ENCODE results near the gene ATP13A2. TPM values are rescaled to one million over a fixed set of nuclear protein-coding genes. Genes with fewer than 3 reads are reported as not detected.
A peak's percentile ranks its signal among the peaks of the same experiment; 100 is the strongest.

ATP13A2 gene
- total RNA-seq, 2 experiments from 2014 or later, result 41.8 to 45.9 TPM

DNA sequence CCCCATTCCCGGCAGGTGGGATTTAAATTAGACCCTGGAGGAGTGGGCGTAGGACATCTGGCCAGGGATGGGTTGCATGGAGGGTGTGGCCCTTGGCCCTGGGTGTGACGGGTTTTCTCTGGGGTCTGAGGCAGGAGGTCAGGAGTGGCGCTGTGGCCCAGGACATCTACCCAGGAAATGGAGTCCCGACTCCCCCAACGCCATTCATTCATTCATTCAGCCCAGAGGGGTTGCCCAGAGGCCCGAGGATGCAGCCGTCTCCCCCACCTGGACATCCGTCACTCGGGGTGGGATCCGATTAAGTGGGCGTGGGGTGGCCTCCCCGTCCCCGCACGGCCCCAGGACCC lies 663 bp downstream of the ATP13A2 start:
- POLR2A ChIA-PET, result no interaction called here
- H3K27ac Mint-ChIP-seq, result peak overlapping the region; percentile 28
- DNase-seq, result no peak
- intact Hi-C loops (cut with micrococcal nuclease), result loop anchor here (1.0 to 2.0 kb wide), 2 partner anchors 43 to 50 kb away; partner anchors contain the start of gene SDHB
- H3K27me3 Mint-ChIP-seq, result no peaks in the 10 kb centered on the region
- peaks cover 14% of the 10 kb centered on the region for H3K4me1 Mint-ChIP-seq (ENCODE audit: low read depth)
- peak overlapping the region; percentile 84 for H3K4me3 Mint-ChIP-seq
- no peaks in the 10 kb centered on the region for H3K36me3 Mint-ChIP-seq
- CTCF ChIA-PET, result no interaction called here
- H3K9me3 Mint-ChIP-seq, result no peaks in the 10 kb centered on the region

DNA sequence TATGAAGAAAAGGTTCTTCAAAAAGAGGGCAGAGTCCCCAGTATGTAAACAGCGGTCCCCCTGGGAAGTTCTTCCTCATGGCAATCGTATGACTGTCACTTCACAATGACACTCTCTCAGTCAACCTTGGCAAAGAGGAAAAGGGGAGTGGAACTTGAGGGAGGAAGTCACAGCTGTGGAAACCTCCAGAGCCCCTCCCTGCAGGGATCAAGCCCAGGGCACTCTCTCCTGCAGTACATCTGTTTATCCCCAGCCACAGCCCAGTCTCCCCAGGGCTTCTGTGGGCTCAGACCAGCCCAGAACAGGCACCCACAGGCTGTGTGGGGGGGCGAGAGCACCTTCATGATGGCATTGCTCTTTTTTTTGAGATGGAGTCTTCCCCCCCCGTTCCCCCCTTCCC lies 2.0 kb downstream of the ATP13A2 start:
- Mint-ChIP-seq H3K4me3 (no peak overlapping the region), H3K36me3 (no peaks in the 10 kb centered on the region), H3K9me3 (no peaks in the 10 kb centered on the region), H3K4me1 (ENCODE audit: low read depth) (peaks cover 14% of the 10 kb centered on the region), H3K27ac (no peak overlapping the region), H3K27me3 (no peaks in the 10 kb centered on the region)
- ChIA-PET CTCF (interaction anchor here (0.7 to 1.3 kb wide), 4 partner anchors 10 to 58 kb away, joined by 3 to 11 read pairs (median 4); no protein-coding TSS in a partner anchor), POLR2A (no interaction called here)
- intact Hi-C loops (cut with micrococcal nuclease), result loop anchor here (2.0 kb wide), 1 partner anchor 49 kb away; no protein-coding TSS in a partner anchor
- DNase-seq, result no peak

DNA sequence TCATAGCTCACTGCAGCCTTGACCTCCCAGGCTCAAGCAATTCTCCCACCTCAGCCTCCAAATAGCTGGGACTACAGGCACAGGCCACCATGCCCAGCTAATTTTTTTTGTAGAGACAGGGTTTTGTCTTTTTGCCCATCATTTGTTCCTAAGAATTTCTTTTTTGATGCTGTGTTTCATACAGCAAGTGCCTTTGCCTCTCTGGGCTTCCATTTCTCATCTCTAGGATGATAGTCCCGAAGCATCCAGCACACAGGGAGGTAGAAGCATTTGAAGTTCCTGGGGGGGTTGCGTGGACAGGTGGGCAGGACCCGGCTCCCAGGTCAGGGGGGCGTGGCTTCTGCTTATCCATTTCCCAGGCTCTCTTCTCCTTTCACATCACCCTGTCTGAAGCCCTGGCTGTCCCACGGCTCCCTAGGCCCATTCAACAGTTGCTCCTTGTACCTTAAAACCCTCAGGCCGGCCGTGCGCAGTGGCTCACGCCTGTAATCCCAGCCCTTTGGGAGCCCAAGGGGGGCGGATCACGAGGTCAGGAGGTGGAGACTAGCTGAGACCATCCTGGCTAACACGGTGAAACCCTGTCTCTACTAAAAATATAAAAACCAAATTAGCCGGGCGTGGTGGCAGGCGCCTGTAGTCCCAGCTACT lies 3.4 kb downstream of the ATP13A2 start:
- no peaks in the 10 kb centered on the region for H3K27me3 Mint-ChIP-seq
- no peaks in the 10 kb centered on the region for H3K9me3 Mint-ChIP-seq
- intact Hi-C loops (cut with micrococcal nuclease), result no loop called here
- H3K4me3 Mint-ChIP-seq, result no peak overlapping the region
- ChIA-PET CTCF (interaction anchor here (1.3 kb wide), 1 partner anchor 56 kb away, joined by 5 read pairs; no protein-coding TSS in a partner anchor), POLR2A (no interaction called here)
- DNase-seq, result no peak
- peaks cover 14% of the 10 kb centered on the region for H3K4me1 Mint-ChIP-seq (ENCODE audit: low read depth)
- H3K27ac Mint-ChIP-seq, result no peak overlapping the region
- H3K36me3 Mint-ChIP-seq, result peaks cover 4% of the 10 kb centered on the region

DNA sequence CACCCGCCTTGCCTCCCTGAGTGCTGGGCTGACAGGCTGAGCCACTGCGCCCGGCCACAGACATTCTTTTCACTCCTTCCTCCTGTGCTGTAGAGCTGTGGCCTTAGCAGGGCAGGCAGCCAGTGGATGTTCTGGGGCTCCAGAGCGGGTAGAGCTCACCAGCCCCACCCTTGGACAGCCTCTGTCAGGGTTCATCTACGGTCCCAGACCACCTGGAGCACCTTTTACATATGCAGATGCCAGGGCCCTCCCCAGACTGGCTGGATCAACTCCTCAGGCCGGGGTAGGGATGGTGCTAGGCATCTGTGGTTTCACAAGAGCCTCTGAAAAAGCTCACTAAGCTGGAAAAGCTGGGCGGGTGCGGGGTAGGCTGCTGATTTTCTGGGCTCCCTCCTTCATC lies 4.6 kb downstream of the ATP13A2 start:
- POLR2A ChIA-PET, result no interaction called here
- Mint-ChIP-seq H3K27me3 (no peaks in the 10 kb centered on the region), H3K9me3 (no peaks in the 10 kb centered on the region), H3K27ac (no peak overlapping the region), H3K36me3 (peaks cover 4% of the 10 kb centered on the region), H3K4me1 (ENCODE audit: low read depth) (peaks cover 13% of the 10 kb centered on the region), H3K4me3 (no peak overlapping the region)
- intact Hi-C loops (cut with micrococcal nuclease), result no loop called here
- no peak for DNase-seq
- CTCF ChIA-PET, result no interaction called here

DNA sequence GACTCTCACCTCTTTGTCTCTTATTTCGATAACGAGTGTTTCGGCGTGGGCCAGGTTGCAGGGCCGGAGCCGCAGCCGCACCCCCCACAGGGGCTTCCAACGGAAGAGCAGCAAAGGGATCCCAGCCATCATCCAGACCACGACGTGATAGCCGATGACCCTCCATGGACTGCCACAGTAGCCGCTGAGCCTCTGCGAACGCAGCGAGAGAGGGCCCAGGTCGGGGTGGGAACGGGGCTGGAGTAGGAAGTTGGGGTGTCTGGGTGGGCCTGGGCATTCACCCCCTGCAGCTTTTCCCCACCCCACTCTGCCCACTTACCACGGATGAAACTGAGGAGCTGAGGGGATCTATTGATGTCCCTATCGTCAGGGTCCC lies 6.4 kb downstream of the ATP13A2 start:
- ChIA-PET CTCF (no interaction called here), POLR2A (no interaction called here)
- peaks cover 7% of the 10 kb centered on the region for H3K4me1 Mint-ChIP-seq (ENCODE audit: low read depth)
- H3K9me3 Mint-ChIP-seq, result no peaks in the 10 kb centered on the region
- peaks cover 9% of the 10 kb centered on the region for H3K36me3 Mint-ChIP-seq
- no peak for DNase-seq
- H3K27me3 Mint-ChIP-seq, result no peaks in the 10 kb centered on the region
- no peak overlapping the region for H3K4me3 Mint-ChIP-seq
- H3K27ac Mint-ChIP-seq, result no peak overlapping the region
- intact Hi-C loops (cut with micrococcal nuclease), result no loop called here

DNA sequence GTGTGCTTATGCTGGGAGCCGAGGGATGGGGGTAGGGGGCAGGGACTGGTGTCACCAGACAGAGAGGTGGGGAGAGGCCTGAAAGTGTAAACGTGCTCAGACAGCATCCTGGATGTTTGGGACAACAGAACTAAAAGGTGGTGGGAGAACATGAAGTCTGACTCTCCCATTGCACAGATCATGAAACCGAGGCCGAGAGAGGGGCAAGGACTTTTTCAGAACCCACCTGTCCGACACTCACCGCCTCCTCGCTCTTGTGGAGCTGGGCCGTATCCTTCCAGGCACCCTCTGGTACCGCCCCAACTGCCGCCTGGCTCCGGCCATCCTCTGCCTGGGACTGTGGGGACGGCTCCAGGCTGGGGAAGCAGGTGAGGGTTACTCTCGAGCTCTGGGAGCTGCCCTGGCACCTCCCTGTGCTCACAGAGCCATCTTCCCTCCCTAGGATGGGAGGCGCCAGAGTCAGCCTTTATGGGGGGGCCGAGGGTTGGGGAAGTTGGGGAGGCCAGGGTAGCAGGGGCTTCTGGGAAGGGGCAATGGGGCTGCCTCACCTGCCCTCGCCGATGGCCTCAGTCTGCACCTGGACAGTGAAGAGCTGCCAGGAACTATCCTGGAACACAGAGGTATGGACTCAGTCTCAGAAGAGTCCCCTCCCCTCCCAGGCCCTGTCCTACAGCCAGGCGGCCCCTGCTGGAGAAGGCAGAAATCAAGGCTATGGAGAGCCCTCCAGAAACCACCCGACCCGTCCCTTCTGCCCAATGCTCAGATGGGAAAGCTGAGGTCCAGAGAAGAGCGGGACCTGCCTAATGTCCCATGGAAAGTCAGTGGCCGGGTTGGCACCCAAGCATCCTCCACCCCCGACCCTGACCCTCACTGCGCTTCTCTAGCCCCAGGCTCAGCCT lies 7.0 kb downstream of the ATP13A2 start:
- peaks cover 9% of the 10 kb centered on the region for H3K36me3 Mint-ChIP-seq
- intact Hi-C loops (cut with micrococcal nuclease), result no loop called here
- ChIA-PET POLR2A (no interaction called here), CTCF (interaction anchor here (1.9 kb wide), 1 partner anchor 44 kb away, joined by 6 read pairs; no protein-coding TSS in a partner anchor)
- no peak overlapping the region for H3K27ac Mint-ChIP-seq
- no peak overlapping the region for H3K4me3 Mint-ChIP-seq
- no peaks in the 10 kb centered on the region for H3K27me3 Mint-ChIP-seq
- no peak for DNase-seq
- H3K9me3 Mint-ChIP-seq, result no peaks in the 10 kb centered on the region
- H3K4me1 Mint-ChIP-seq (ENCODE audit: low read depth), result peaks cover 2% of the 10 kb centered on the region

DNA sequence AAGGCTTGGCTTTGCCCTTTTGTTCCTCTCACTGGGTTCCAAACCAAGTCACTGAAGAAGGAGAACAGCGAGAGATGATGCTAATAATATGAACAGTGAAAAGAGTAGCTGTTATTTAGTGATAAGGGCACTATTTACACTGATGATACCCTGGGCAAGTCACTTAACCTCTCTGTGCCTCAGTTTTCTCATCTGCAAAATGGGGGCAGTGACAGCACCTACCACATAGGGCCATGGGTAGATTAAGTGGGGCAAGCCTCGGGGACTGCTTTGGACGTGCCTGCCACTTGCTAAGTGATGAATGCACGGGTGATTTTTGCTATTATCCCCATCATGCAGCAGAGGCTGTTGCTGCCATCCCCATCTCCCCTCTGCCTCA lies 9.2 kb downstream of the ATP13A2 start:
- Mint-ChIP-seq H3K27me3 (no peaks in the 10 kb centered on the region), H3K4me3 (no peak overlapping the region), H3K36me3 (peaks cover 14% of the 10 kb centered on the region), H3K9me3 (no peaks in the 10 kb centered on the region), H3K4me1 (ENCODE audit: low read depth) (no peaks in the 10 kb centered on the region), H3K27ac (no peak overlapping the region)
- DNase-seq, result no peak
- ChIA-PET CTCF (no interaction called here), POLR2A (no interaction called here)
- intact Hi-C loops (cut with micrococcal nuclease), result no loop called here

DNA sequence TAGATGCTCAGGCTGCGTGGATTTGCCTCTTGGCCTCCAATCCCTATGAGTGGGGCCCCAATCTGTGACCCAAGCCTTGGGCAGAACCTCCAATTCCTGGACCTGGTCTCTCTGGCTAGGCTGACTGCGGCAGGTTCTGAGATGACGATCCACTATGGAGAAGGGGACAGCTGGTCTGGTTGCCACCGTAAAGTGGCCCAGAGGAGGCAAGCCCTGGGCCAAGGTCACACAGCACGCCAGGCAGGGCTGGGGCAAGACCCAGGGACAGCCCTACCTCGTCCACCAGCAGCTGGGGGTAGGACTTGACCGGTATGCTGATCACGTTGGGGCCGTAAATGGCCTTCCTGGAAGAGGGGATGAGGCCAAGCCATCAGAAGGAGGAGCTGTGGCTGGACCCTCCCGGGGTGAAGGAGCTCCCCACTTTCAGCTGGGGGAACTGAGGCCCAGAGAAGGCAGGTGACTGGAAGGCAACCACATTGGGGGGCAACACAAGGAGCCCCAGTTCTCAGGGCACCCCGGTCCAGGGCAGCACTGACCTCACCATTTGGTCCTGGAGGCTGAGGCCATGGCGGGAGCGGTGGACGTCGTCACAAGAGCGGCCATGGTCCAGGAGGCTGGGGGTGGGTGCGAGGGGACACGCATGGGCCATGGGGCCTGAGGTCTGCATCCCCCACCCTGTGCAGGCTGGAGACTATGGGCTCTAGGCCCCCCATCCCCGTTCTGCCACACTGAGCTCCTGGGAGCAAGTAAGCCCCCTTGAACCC lies 9.8 kb downstream of the ATP13A2 start:
- no peaks in the 10 kb centered on the region for H3K27me3 Mint-ChIP-seq
- peaks cover 14% of the 10 kb centered on the region for H3K36me3 Mint-ChIP-seq
- H3K27ac Mint-ChIP-seq, result no peak overlapping the region
- no peak for DNase-seq
- no peaks in the 10 kb centered on the region for H3K4me1 Mint-ChIP-seq (ENCODE audit: low read depth)
- no peak overlapping the region for H3K4me3 Mint-ChIP-seq
- no peaks in the 10 kb centered on the region for H3K9me3 Mint-ChIP-seq
- intact Hi-C loops (cut with micrococcal nuclease), result no loop called here
- CTCF ChIA-PET, result no interaction called here
- POLR2A ChIA-PET, result interaction anchor here (0.6 kb wide), 1 partner anchor 61 kb away, joined by 3 read pairs; no protein-coding TSS in a partner anchor

DNA sequence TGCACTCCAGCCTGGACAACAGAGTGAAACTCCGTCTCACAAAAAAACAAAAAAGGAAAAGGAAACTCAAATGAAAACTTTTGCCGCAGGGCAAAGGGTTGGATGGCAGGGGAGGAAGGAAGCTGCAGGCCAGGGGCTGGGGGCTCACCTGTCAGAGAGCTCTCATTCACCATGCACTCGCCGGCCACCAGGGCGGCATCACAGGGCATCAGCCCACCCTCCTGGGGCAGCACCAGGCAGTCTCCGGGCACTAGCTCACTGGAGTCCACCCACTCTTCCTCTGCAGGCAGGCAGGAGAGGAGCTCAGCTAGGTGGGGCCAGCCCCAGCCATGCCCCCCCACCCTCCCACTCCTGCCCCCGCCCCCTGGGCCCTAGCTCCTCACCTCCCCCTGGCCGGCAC lies 11.9 kb downstream of the ATP13A2 start:
- CTCF ChIA-PET, result interaction anchor here (1.2 to 2.3 kb wide), 2 partner anchors 10 to 39 kb away, joined by 3 to 10 read pairs; no protein-coding TSS in a partner anchor
- DNase-seq, result no peak
- peaks cover 23% of the 10 kb centered on the region for H3K36me3 Mint-ChIP-seq
- H3K27ac Mint-ChIP-seq, result no peak overlapping the region
- no peaks in the 10 kb centered on the region for H3K4me1 Mint-ChIP-seq (ENCODE audit: low read depth)
- H3K27me3 Mint-ChIP-seq, result no peaks in the 10 kb centered on the region
- POLR2A ChIA-PET, result no interaction called here
- intact Hi-C loops (cut with micrococcal nuclease), result no loop called here
- H3K4me3 Mint-ChIP-seq, result no peak overlapping the region
- H3K9me3 Mint-ChIP-seq, result no peaks in the 10 kb centered on the region

DNA sequence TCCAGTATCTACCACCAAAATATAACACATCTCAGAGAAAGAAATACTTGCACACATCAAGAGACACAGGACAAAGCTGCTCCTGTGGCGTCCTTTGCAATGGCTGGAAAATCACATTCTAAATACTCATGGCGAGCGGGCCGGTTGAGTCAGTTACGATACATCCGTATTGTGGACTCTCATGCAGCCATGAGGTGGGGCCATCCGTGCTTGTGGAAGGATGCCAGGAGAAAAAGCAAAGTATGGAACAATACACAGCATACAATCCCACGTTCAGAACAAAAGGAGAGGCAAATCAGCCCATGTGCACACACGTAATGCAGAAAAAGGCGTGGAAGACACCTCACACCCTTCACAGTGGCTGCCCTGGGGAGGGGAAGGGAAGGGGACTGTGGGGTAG lies 13.1 kb downstream of the ATP13A2 start:
- ChIA-PET POLR2A (no interaction called here), CTCF (no interaction called here)
- peaks cover 19% of the 10 kb centered on the region for H3K36me3 Mint-ChIP-seq
- no peak overlapping the region for H3K4me3 Mint-ChIP-seq
- intact Hi-C loops (cut with micrococcal nuclease), result no loop called here
- no peak overlapping the region for H3K27ac Mint-ChIP-seq
- no peaks in the 10 kb centered on the region for H3K9me3 Mint-ChIP-seq
- H3K4me1 Mint-ChIP-seq (ENCODE audit: low read depth), result no peaks in the 10 kb centered on the region
- DNase-seq, result no peak
- no peaks in the 10 kb centered on the region for H3K27me3 Mint-ChIP-seq

DNA sequence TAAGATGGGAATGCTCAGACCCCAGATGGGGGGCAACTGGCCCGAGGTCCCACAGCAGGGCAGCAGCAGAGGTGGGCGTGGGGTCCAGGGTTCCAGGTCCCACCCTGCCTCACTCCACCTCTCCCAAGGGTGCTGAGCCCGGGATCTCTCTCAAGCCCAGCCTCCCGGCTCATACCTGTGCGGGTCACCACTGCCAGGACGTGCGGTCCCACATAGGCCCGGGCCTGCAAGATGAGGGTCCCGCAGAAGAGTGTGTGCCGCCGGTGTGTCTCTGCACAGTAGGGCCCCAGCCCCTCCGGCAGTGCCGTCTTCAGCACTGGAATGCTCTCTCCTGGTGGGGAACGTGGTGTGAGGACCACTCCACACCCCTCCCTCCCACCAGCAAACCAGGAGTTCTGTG lies 14.9 kb downstream of the ATP13A2 start:
- intact Hi-C loops (cut with micrococcal nuclease), result no loop called here
- no peak overlapping the region for H3K27ac Mint-ChIP-seq
- CTCF ChIA-PET, result no interaction called here
- H3K9me3 Mint-ChIP-seq, result no peaks in the 10 kb centered on the region
- no peaks in the 10 kb centered on the region for H3K4me1 Mint-ChIP-seq (ENCODE audit: low read depth)
- POLR2A ChIA-PET, result no interaction called here
- H3K4me3 Mint-ChIP-seq, result no peak overlapping the region
- no peak for DNase-seq
- H3K36me3 Mint-ChIP-seq, result peaks cover 18% of the 10 kb centered on the region
- H3K27me3 Mint-ChIP-seq, result no peaks in the 10 kb centered on the region

DNA sequence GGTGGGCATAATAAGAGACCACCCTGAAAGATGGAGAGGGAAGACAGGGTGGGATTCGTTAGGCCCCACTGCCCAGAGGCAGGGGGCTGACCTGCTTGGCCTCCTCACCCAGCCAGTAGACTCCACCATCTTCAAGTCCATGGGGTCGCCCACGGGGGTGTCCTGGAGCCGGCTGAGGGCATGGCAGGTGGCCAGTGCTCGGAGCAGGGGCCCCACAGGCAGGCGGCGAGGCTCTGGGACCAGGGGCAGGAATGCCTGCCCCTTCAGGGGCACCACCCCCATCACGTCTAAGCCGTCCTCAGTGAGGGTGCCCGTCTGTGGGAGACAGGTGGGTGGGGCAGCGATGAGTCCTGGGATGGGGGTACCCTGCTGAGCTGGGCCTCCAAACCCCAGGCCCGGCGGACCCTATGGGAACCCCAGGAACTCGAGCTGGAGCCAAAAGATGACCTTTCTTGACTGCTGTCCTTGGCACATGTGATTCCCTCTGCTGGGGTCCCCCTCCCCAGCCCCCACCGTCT lies 18.1 kb downstream of the ATP13A2 start:
- ChIA-PET POLR2A (no interaction called here), CTCF (no interaction called here)
- Mint-ChIP-seq H3K27me3 (no peaks in the 10 kb centered on the region), H3K4me3 (no peak overlapping the region), H3K9me3 (no peaks in the 10 kb centered on the region), H3K4me1 (ENCODE audit: low read depth) (no peaks in the 10 kb centered on the region), H3K36me3 (peaks cover 15% of the 10 kb centered on the region), H3K27ac (no peak overlapping the region)
- intact Hi-C loops (cut with micrococcal nuclease), result no loop called here
- DNase-seq, result no peak

Data from activated CD4-positive, alpha-beta memory T cell treated with anti-CD3 and anti-CD28 coated beads for 36 hours (primary cell).